Vagina (tissue), 2 donors: ENCODE measurements around the gene HDAC7. TPM values are rescaled to one million over a fixed set of nuclear protein-coding genes. Genes with fewer than 3 reads are reported as not detected.

Source experiments
- DNase-seq, 2 donors: peaks; one replicate each; pipeline ENCODE4 v3.0.0-alpha.2; 2017; ENCODE audit errors: extremely low spot score in 2 of 2
- H3K27ac ChIP-seq: fragments of 200-600 bp; sonication (generic); one replicate; pipeline ENCODE4 v1.5.1; 2019
- H3K27me3 ChIP-seq: fragments of 200-600 bp; sonication (generic); one replicate; pipeline ENCODE4 v1.5.1; 2019
- H3K36me3 ChIP-seq, 2 donors: fragments of 200-600 bp; sonication (generic); one replicate each; pipeline ENCODE4 v1.5.1; 2017 to 2019
- H3K4me1 ChIP-seq: fragments of 200-600 bp; sonication (generic); one replicate; pipeline ENCODE4 v1.5.1; 2019
- H3K4me3 ChIP-seq, 2 donors: fragments of 200-600 bp; sonication (generic); 1 replicate in 1 of 2; 2 replicates in 1 of 2; pipeline ENCODE4 v1.5.1; 2016 to 2019
- H3K9me3 ChIP-seq: fragments of 200-600 bp; sonication (generic); one replicate; pipeline ENCODE4 v1.5.1; 2019
- POLR2A ChIP-seq, 2 donors: fragments of 450-650 bp; IDR thresholded peaks; one replicate each; pipeline ENCODE4 v1.6.1; 2017; ENCODE audit warnings: antibody characterized with exemption in 2 of 2, mild to moderate bottlenecking in 2 of 2, moderate library complexity in 2 of 2
- POLR2AphosphoS5 ChIP-seq, 2 donors: sonication (generic); formaldehyde crosslinking; IDR thresholded peaks; one replicate each; pipeline ENCODE4 v1.9.0; 2017; ENCODE audit warnings: antibody characterized with exemption in 2 of 2, mild to moderate bottlenecking in 2 of 2, low read depth in 1 of 2; ENCODE audit not compliant: insufficient read depth in 1 of 2
- intact Hi-C: fragments of 100-400 bp; cut with DNase I; formaldehyde crosslinking; loops from one replicate; pipeline ENCODE4 v1.15.1; 2023
- total RNA-seq: library from RNA; depleted of rRNA; stranded (reverse); fragments of >200 nt; gene quantifications from one replicate; pipeline ENCODE4 v1.2.3, GENCODE V29; 2016
- TF ChIP-seq, protein P1 (sequence below), 3 experiments: fragments of 450-650 bp in 2 of 3; fragments of 200-600 bp in 1 of 3; sonication (generic) in 1 of 3; IDR thresholded peaks; one replicate each; pipeline ENCODE4 v1.5.1; 2017 to 2019; ENCODE audit warnings: antibody characterized with exemption in 3 of 3, mild to moderate bottlenecking in 2 of 3, moderate library complexity in 2 of 3

The HDAC7 gene
- total RNA-seq, 1 donor from 2014 or later = 67.0 TPM

DNA sequence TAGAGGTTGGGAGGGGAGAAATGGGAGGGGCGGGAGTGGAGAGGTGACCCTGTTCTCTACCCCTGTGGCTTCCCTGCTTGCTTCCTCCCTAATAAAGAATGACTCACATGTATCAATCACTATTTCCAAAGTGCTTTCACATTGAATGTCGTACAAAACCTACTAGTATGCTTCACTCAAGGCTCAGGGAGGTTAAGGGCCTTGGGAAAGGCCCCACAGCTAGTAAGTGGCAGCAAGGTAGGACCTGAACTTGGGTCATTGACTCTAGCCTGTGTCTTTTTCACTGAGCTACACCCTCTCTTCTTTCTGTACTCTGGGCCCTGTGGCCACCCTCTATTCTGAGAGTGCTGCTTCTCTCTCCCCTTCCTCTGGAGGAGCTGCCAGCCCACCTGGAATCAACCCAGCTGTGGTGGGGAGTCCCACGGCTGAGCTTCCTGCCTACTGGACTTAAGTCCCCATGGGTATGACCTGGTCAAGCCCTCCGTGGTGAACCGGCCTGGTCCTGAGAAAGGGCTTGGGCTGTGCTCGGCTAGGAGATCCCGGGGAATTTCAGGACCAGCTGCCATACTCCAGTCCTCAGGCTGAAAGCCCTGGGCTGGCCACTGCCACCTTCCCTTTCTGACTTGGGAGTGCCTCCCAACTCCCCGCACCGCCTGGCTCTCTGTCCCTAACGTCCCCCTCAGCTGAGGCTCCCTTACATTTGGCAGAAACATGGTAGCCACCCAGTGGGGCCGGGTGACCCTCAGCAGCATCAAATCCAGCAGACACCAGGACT is 33.6 kb downstream of the HDAC7 start:
- Histone ChIP-seq H3K27ac (peak overlapping the region; percentile 49), H3K4me3 (no peak overlapping the region), H3K36me3 (peaks cover 10 to 73% of the 10 kb centered on the region in 2 donors), H3K9me3 (no peaks in the 10 kb centered on the region), H3K27me3 (no peaks in the 10 kb centered on the region), H3K4me1 (peaks cover 30% of the 10 kb centered on the region)
- no peak for DNase-seq
- TF ChIP-seq POLR2A (IDR thresholded peaks at IDR 0.05) (no peak), POLR2AphosphoS5 (IDR thresholded peaks at IDR 0.05; ENCODE audit: insufficient read depth in 1 of 2, low read depth in 1 of 2) (no peak)
- TF ChIP-seq, protein P1, sequence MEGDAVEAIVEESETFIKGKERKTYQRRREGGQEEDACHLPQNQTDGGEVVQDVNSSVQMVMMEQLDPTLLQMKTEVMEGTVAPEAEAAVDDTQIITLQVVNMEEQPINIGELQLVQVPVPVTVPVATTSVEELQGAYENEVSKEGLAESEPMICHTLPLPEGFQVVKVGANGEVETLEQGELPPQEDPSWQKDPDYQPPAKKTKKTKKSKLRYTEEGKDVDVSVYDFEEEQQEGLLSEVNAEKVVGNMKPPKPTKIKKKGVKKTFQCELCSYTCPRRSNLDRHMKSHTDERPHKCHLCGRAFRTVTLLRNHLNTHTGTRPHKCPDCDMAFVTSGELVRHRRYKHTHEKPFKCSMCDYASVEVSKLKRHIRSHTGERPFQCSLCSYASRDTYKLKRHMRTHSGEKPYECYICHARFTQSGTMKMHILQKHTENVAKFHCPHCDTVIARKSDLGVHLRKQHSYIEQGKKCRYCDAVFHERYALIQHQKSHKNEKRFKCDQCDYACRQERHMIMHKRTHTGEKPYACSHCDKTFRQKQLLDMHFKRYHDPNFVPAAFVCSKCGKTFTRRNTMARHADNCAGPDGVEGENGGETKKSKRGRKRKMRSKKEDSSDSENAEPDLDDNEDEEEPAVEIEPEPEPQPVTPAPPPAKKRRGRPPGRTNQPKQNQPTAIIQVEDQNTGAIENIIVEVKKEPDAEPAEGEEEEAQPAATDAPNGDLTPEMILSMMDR (IDR thresholded peaks at IDR 0.05) = no peak
- intact Hi-C loops = no loop called here

- no peaks in the 10 kb centered on the region for H3K27me3 ChIP-seq
- H3K27ac ChIP-seq = no peak overlapping the region
- TF ChIP-seq, protein P1 (IDR thresholded peaks at IDR 0.05) = no peak
- TF ChIP-seq POLR2AphosphoS5 (IDR thresholded peaks at IDR 0.05; ENCODE audit: insufficient read depth in 1 of 2, low read depth in 1 of 2) (peak in 1 of 2 donors; percentile 20), POLR2A (IDR thresholded peaks at IDR 0.05) (no peak)
- intact Hi-C loops = no loop called here
- DNase-seq = no peak
- H3K36me3 ChIP-seq = peaks cover 7 to 65% of the 10 kb centered on the region in 2 donors
- H3K9me3 ChIP-seq = no peaks in the 10 kb centered on the region
- peaks cover 30% of the 10 kb centered on the region for H3K4me1 ChIP-seq
- no peak overlapping the region for H3K4me3 ChIP-seq
These were observed 34.4 kb downstream of the HDAC7 start for GRCh38 chr12:47785036-47785886.

DNA sequence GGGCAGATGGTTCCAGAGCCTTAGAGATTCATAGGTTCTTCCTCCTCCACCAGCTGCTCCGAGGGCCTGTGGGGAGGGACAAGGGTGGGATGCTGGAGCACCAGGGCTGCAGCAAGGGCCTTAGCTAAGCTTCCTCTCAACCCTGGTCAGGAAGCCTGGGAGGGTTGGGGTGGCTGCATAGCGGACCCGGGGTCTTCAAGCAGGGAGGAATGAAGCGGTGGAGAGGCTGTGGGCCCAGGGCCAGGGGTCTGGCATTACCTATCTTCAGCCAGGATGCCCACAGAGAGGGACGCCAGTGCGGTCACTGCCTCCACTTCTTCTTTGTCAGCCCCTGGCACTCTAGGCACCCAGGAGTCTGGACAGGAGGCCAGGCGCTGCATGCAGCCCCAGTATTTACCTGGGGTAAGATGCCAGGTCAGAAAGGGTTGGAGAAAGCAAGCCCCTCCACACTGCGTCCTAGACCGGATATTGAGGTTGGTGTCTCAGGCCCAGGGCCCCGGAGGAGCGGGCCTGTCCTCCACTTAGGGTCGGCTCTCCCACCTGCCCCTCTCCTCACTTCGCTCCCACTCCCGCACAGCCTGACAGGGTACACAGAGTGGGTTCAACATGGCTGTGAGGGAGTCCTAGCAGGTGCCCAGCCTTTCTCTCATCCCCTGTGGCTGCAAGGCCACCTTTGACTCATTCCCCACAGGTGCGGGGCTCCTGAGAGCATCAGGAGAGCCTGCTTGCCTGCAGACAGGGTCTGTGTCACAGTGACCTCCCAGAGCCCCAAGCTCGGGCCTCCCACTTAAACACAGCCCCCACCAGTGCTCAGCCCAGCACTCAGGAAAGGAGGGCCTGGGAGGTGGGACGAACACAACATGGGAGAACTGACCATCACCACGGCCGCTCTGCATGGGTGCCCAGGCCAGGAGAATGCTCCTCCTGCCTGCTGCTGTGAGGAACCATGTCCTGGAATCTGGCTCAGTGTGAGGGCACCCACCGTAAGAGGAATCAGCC is 35.6 kb downstream of the HDAC7 start:
- Histone ChIP-seq H3K27me3 (no peaks in the 10 kb centered on the region), H3K36me3 (peaks cover 7 to 55% of the 10 kb centered on the region in 2 donors), H3K4me3 (no peak overlapping the region), H3K27ac (peak overlapping the region; percentile 70), H3K9me3 (no peaks in the 10 kb centered on the region), H3K4me1 (peaks cover 36% of the 10 kb centered on the region)
- TF ChIP-seq, protein P1 (IDR thresholded peaks at IDR 0.05) = no peak
- TF ChIP-seq POLR2A (IDR thresholded peaks at IDR 0.05) (no peak), POLR2AphosphoS5 (IDR thresholded peaks at IDR 0.05; ENCODE audit: insufficient read depth in 1 of 2, low read depth in 1 of 2) (no peak)
- DNase-seq = no peak
- intact Hi-C loops = no loop called here

GRCh38 chr12:47783024-47783755 is 36.5 kb downstream of the HDAC7 start:
- peaks cover 45% of the 10 kb centered on the region for H3K4me1 ChIP-seq
- H3K9me3 ChIP-seq = no peaks in the 10 kb centered on the region
- intact Hi-C loops = no loop called here
- H3K27me3 ChIP-seq = no peaks in the 10 kb centered on the region
- no peak for TF ChIP-seq POLR2AphosphoS5 (IDR thresholded peaks at IDR 0.05; ENCODE audit: insufficient read depth in 1 of 2, low read depth in 1 of 2)
- TF ChIP-seq POLR2A (IDR thresholded peaks at IDR 0.05) = no peak
- TF ChIP-seq, protein P1 (IDR thresholded peaks at IDR 0.05) = no peak
- H3K36me3 ChIP-seq = peaks cover 0 to 45% of the 10 kb centered on the region in 2 donors
- peak overlapping the region; percentile 70 for H3K27ac ChIP-seq
- no peak overlapping the region for H3K4me3 ChIP-seq
- no peak for DNase-seq
